Thymus (tissue), 14 donors: ENCODE measurements around the gene FAAH2. TPM values are rescaled to one million over a fixed set of nuclear protein-coding genes. Genes with fewer than 3 reads are reported as not detected.

ENCODE experiments used
- DNase-seq, 9 donors: peaks; one replicate each; pipeline ENCODE4 v3.0.0-alpha.2; 2013; ENCODE audit warnings: low spot score in 9 of 9, low read depth in 6 of 9, missing footprints in 1 of 9
- H3K27ac ChIP-seq, 2 donors: one replicate each; pipeline ENCODE4 v1.5.1; 2013; ENCODE audit warnings: control low read depth in 1 of 2, low read depth in 1 of 2, low read length in 1 of 2, mild to moderate bottlenecking in 1 of 2, moderate library complexity in 1 of 2
- H3K27me3 ChIP-seq, 2 donors: one replicate each; pipeline ENCODE4 v1.5.1; 2013; ENCODE audit warnings: low read length in 1 of 2; ENCODE audit not compliant: control insufficient read depth in 2 of 2, insufficient read depth in 1 of 2
- H3K36me3 ChIP-seq, 2 donors: one replicate each; pipeline ENCODE4 v1.5.1; 2013; ENCODE audit warnings: low read length in 1 of 2, mild to moderate bottlenecking in 1 of 2, moderate library complexity in 1 of 2; ENCODE audit not compliant: control insufficient read depth in 2 of 2, insufficient read depth in 2 of 2
- H3K4me1 ChIP-seq, 2 donors: one replicate each; pipeline ENCODE4 v1.5.1; 2013; ENCODE audit warnings: low read length in 2 of 2; ENCODE audit not compliant: control insufficient read depth in 2 of 2, insufficient read depth in 2 of 2
- H3K4me3 ChIP-seq, 2 donors: one replicate each; pipeline ENCODE4 v1.5.1; 2013; ENCODE audit warnings: low read length in 2 of 2, control low read depth in 1 of 2, mild to moderate bottlenecking in 1 of 2
- H3K9me3 ChIP-seq, 2 donors: one replicate each; pipeline ENCODE4 v1.5.1; 2013; ENCODE audit warnings: low read length in 1 of 2, mild to moderate bottlenecking in 1 of 2; ENCODE audit not compliant: control insufficient read depth in 2 of 2, insufficient read depth in 1 of 2
- WGBS: extraction: QIAGEN DNeasy Blood & Tissue Kit; methylation state at CpG from one replicate; pipeline ENCODE4 v1.1.7; 2013; 5-methylcytosine and 5-hydroxymethylcytosine counted together
- long read RNA-seq, 10 donors: transcript quantifications; one replicate each; lab custom pipeline, GENCODE V29; 2026
- polyA plus RNA-seq: library from polyadenylated mRNA; stranded (reverse); fragments of 200-250 nt; gene quantifications from one replicate; pipeline ENCODE4 v1.2.3, GENCODE V29; 2013
- total RNA-seq: library from RNA; stranded (reverse); fragments of 120-200 nt; gene quantifications from one replicate; pipeline ENCODE4 v1.2.4, GENCODE V29; 2013
- donor health status: healthy.

FAAH2 gene
- total RNA-seq (24.5 TPM), polyA plus RNA-seq (34.6 TPM)
- long read RNA-seq, donor 1: 0 reads
- long read RNA-seq, donor 2, partial matches to known transcripts: 0 of 2 reads
- long read RNA-seq, donor 2, other reads (novel, unspliced or antisense): 0 of 2 reads
- long read RNA-seq, donor 3, partial matches to known transcripts: 12 of 15 reads
- long read RNA-seq, donor 3, other reads (novel, unspliced or antisense): 0 of 15 reads
- long read RNA-seq, donor 4, partial matches to known transcripts: 0 of 3 reads
- long read RNA-seq, donor 4, other reads (novel, unspliced or antisense): 0 of 3 reads
- long read RNA-seq, donor 5, partial matches to known transcripts: 0 of 1 reads
- long read RNA-seq, donor 5, other reads (novel, unspliced or antisense): 0 of 1 reads
- long read RNA-seq, donor 6, partial matches to known transcripts: 5 of 8 reads
- long read RNA-seq, donor 6, other reads (novel, unspliced or antisense): 0 of 8 reads
- long read RNA-seq, donor 7, partial matches to known transcripts: 7 of 7 reads
- long read RNA-seq, donor 7, other reads (novel, unspliced or antisense): 0 of 7 reads
- long read RNA-seq, donor 8: 0 reads
- long read RNA-seq, donor 9, partial matches to known transcripts: 0 of 3 reads
- long read RNA-seq, donor 9, other reads (novel, unspliced or antisense): 0 of 3 reads
- long read RNA-seq, donor 10: 0 reads

DNA sequence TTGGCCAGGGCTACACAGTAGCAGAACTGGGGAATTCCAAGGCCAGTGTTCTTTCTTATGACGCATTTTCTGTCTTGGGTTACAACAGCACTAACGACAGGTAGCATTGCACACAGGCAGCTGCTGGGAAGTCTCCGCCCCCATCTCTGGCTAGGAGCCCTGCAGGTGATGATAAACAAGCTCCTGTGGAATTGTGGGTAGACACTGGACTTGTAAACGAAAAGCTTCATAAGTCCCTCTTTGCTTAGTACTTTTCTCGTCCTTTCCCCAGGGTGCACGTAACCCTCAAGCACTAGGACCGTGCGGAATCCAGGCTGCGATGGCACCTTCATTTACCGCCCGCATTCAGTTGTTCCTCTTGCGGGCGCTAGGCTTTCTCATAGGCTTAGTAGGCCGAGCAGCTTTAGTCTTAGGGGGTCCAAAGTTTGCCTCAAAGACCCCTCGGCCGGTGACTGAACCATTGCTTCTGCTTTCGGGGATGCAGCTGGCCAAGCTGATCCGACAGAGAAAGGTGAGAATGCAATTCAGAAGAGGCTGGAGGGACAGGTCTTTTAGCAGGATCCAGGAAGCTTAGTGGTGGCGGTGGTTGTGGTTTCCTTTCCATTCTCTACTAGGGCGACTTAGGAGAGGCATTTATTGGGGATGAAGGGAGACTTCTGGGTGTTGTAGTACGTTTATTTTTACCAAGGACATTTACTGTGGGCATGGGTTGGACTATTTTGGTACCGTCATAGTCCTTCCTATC is at the start of gene FAAH2:
Gene FAAH2, plus strand, starts transcription at position 200 of the 745 bp plus-strand sequence. Its CDS starts 120 bp downstream, at position 320.
- H3K4me3 ChIP-seq: peak within 1 kb of the TSS; percentile 56 to 57
- no peaks in the 10 kb centered on the region for H3K27me3 ChIP-seq
- no peaks in the 10 kb centered on the region for H3K36me3 ChIP-seq
- no peaks in the 10 kb centered on the region for H3K9me3 ChIP-seq
- 3% methylated on average over 22 of the region's 22 CpGs for WGBS
- H3K27ac ChIP-seq: peak within 1 kb of the TSS; percentile 58 to 82
- H3K4me1 ChIP-seq: no peaks in the 10 kb centered on the region
- DNase-seq: peak; percentile 32 to 79 (median 56)

- Histone ChIP-seq H3K4me1 (no peaks in the 10 kb centered on the region), H3K27me3 (no peaks in the 10 kb centered on the region), H3K9me3 (peaks cover 0 to 7% of the 10 kb centered on the region in 2 donors), H3K27ac (no peak overlapping the region), H3K36me3 (no peaks in the 10 kb centered on the region), H3K4me3 (no peak overlapping the region)
- WGBS: 99% methylated on average over 7 of the region's 7 CpGs
- no peak for DNase-seq
Measured at GRCh38 chrX:57241967-57242366, 44.5 kb upstream of the FAAH2 start.

DNA sequence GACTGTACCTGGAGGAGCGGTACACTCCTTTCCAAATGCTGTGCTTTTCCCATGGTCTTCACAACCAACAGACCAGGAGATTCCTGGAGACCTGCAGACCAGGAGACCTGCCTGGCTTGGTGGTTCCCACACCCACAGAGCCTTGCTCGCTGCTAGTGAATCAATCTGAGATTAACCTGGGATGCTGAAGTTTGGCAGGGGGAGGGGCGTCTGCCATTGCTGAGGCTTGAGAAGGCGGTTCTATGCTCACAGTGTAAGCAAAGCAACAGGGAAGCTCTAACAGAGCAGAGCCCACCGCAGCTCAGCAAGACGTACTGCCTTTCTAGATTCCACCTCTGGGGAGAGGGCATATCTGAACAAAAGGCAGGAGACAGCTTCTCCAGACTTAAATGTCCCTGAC is 34.5 kb upstream of the FAAH2 start:
- Histone ChIP-seq H3K4me3 (no peak overlapping the region), H3K27ac (no peak overlapping the region), H3K27me3 (no peaks in the 10 kb centered on the region), H3K36me3 (no peaks in the 10 kb centered on the region), H3K9me3 (peaks cover 0 to 10% of the 10 kb centered on the region in 2 donors), H3K4me1 (no peaks in the 10 kb centered on the region)
- no peak for DNase-seq
- WGBS: 99% methylated on average over 6 of the region's 6 CpGs

DNA sequence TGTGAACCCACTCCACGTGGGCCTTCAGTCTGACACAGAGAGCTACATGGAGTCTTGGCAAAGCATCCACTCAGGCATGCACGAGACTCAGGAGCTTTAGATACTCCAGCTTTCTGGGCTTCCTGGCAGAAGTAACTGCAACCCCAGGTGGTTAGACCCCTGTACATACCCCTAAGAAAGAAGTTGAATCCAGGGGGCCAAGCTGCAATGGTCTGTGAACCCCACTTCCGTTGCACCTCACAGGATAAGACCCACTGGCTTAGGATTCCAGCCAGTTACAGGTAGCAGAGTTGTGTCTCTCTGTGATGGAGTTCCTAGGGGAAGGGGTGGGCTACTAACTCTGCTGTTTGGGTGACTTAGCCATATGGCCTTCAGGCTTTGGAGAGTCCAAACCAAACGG is 21.4 kb upstream of the FAAH2 start:
- no peak for DNase-seq
- no peaks in the 10 kb centered on the region for H3K27me3 ChIP-seq
- peaks cover 0 to 17% of the 10 kb centered on the region in 2 donors for H3K9me3 ChIP-seq
- H3K36me3 ChIP-seq: no peaks in the 10 kb centered on the region
- WGBS: 95% methylated on average over 4 of the region's 4 CpGs
- H3K4me3 ChIP-seq: no peak overlapping the region
- H3K27ac ChIP-seq: no peak overlapping the region
- H3K4me1 ChIP-seq: no peaks in the 10 kb centered on the region

DNA sequence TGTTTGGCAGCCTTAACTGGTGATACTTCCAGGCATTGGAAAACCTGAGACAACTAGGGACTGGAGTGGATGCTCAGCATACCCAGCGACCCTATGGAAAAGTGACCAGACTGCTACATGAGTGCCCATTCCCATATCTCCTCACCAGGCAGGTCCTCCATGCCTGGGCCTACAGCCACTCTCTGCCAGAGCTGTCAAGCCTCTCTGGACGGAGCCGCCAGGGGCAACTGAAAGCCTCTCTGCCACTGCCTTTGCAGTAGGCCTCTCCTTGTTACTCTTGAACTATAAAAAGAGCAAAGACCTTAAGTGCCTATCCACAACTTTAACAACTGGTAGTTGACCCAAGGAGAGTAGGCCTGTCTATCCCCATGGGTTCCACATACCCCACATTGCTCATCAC is 20.2 kb upstream of the FAAH2 start:
- H3K4me3 ChIP-seq: no peak overlapping the region
- H3K27me3 ChIP-seq: no peaks in the 10 kb centered on the region
- peaks cover 0 to 20% of the 10 kb centered on the region in 2 donors for H3K9me3 ChIP-seq
- H3K4me1 ChIP-seq: no peaks in the 10 kb centered on the region
- H3K36me3 ChIP-seq: no peaks in the 10 kb centered on the region
- DNase-seq: no peak
- 100% methylated on average over 3 of the region's 3 CpGs for WGBS
- H3K27ac ChIP-seq: no peak overlapping the region

DNA sequence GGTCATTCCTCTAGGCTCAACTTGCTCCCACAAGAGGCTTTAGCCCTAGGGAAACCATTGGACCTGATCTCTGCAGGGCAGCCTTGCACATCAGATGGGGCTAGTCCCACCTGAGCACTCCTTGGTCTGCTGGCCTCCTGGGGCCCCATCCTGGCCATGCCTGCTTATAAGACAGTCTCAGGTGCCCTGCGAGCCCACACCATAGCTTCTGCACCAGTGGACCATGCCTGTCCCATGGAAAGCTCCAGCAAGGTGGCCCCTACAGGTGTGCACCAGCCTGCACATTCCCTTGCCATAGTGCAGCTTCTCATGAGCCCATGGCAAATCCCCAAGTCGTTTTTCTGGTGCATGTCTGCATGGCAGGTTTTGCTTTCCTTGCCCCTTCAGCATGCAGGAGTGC is 19.6 kb upstream of the FAAH2 start:
- 67% methylated on average over 2 of the region's 2 CpGs for WGBS
- no peak for DNase-seq
- no peaks in the 10 kb centered on the region for H3K4me1 ChIP-seq
- H3K4me3 ChIP-seq: no peak overlapping the region
- no peaks in the 10 kb centered on the region for H3K27me3 ChIP-seq
- H3K27ac ChIP-seq: no peak overlapping the region
- H3K36me3 ChIP-seq: no peaks in the 10 kb centered on the region
- peaks cover 0 to 20% of the 10 kb centered on the region in 2 donors for H3K9me3 ChIP-seq

DNA sequence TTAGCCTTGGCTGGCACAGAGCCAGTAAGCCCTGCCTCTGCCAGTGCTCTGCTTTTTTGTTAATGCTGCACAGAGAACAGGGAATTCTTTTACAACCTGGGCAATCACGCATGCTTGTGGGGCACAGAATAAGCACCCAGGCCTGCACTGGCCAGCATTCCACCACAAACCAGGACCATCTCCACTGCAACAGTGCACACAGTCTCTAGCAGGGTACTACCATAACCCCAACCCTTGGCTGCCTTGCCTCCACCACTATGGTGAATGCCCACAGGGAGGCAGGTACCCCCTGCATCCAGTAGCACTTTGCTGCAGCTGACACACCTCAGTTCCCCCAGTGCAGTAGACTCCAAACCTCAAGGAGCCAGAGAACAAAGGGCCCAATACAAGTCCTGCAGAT is 19.2 kb upstream of the FAAH2 start:
- H3K27me3 ChIP-seq: no peaks in the 10 kb centered on the region
- no peak overlapping the region for H3K27ac ChIP-seq
- WGBS: 100% methylated on average over 1 of the region's 1 CpG
- no peaks in the 10 kb centered on the region for H3K36me3 ChIP-seq
- DNase-seq: no peak
- H3K9me3 ChIP-seq: peaks cover 0 to 20% of the 10 kb centered on the region in 2 donors
- no peak overlapping the region for H3K4me3 ChIP-seq
- H3K4me1 ChIP-seq: no peaks in the 10 kb centered on the region

- no peak overlapping the region for H3K27ac ChIP-seq
- H3K9me3 ChIP-seq: peaks cover 0 to 16% of the 10 kb centered on the region in 2 donors
- H3K4me1 ChIP-seq: no peaks in the 10 kb centered on the region
- no peak overlapping the region for H3K4me3 ChIP-seq
- no peaks in the 10 kb centered on the region for H3K27me3 ChIP-seq
- no peaks in the 10 kb centered on the region for H3K36me3 ChIP-seq
- DNase-seq: no peak
- WGBS: 87% methylated on average over 3 of the region's 3 CpGs
Measured at GRCh38 chrX:57270980-57271379, 15.5 kb upstream of the FAAH2 start.

- 67% methylated on average over 4 of the region's 4 CpGs for WGBS
- DNase-seq: peak in 1 of 9 donors; percentile 31
- no peak overlapping the region for H3K27ac ChIP-seq
Measured at GRCh38 chrX:57282568-57282967, 3.9 kb upstream of the FAAH2 start.

More at GRCh38 chrX:57282568-57282967, 3.9 kb upstream of the FAAH2 start:
- no peaks in the 10 kb centered on the region for H3K36me3 ChIP-seq
- no peaks in the 10 kb centered on the region for H3K27me3 ChIP-seq
- no peak overlapping the region for H3K4me3 ChIP-seq
- no peaks in the 10 kb centered on the region for H3K9me3 ChIP-seq
- no peaks in the 10 kb centered on the region for H3K4me1 ChIP-seq
